Activated T-cell treated with anti-CD3 and anti-CD28 coated beads for 24 hours (primary cell): Measurements from ENCODE around the gene GPHN.

Experiments
- DNase-seq: peaks from one replicate; pipeline ENCODE4 v3.0.0-alpha.2; 2020; ENCODE audit warnings: low read depth

Gene GPHN

GRCh38 chr14:66507722-66508546 is at the start of gene GPHN:
Gene GPHN (plus strand): TSS chr14:66508147.
- DNase-seq, result peak; percentile 86

GRCh38 chr14:66459603-66460002 is 48.3 kb upstream of the GPHN start:
- no peak for DNase-seq

GRCh38 chr14:66464261-66464660 is 43.7 kb upstream of the GPHN start:
- DNase-seq, result no peak

GRCh38 chr14:66468778-66469367 is 39.1 kb upstream of the GPHN start:
- DNase-seq, result no peak

- DNase-seq, result no peak
These were observed 36.4 kb upstream of the GPHN start for GRCh38 chr14:66471584-66471983.

GRCh38 chr14:66472251-66472650 is 35.7 kb upstream of the GPHN start:
- DNase-seq, result no peak

GRCh38 chr14:66473223-66473622 is 34.7 kb upstream of the GPHN start:
- no peak for DNase-seq

GRCh38 chr14:66476964-66477363 is 31.0 kb upstream of the GPHN start:
- DNase-seq, result no peak

GRCh38 chr14:66477567-66477966 is 30.4 kb upstream of the GPHN start:
- DNase-seq, result no peak

- no peak for DNase-seq
These were observed 25.1 kb upstream of the GPHN start for GRCh38 chr14:66482873-66483272.

- DNase-seq, result no peak
These were observed 24.6 kb upstream of the GPHN start for GRCh38 chr14:66483322-66483721.

- no peak for DNase-seq
These were observed 22.9 kb upstream of the GPHN start for GRCh38 chr14:66485029-66485428.

- no peak for DNase-seq
These were observed 22.0 kb upstream of the GPHN start, which contains the start of gene CCDC196 for GRCh38 chr14:66485910-66486421. Gene CCDC196 (plus strand): TSS chr14:66486371. CDS start chr14:66486503, 132 bp downstream.

GRCh38 chr14:66487164-66487563 is 20.8 kb upstream of the GPHN start:
- no peak for DNase-seq

GRCh38 chr14:66490143-66491111 is 17.5 kb upstream of the GPHN start:
- no peak for DNase-seq

- no peak for DNase-seq
These were observed 14.2 kb upstream of the GPHN start for GRCh38 chr14:66493750-66494149.

- no peak for DNase-seq
These were observed 12.5 kb upstream of the GPHN start for GRCh38 chr14:66495218-66496098.

- DNase-seq, result no peak
These were observed 11.6 kb upstream of the GPHN start for GRCh38 chr14:66496188-66496807.

GRCh38 chr14:66496911-66497310 is 11.0 kb upstream of the GPHN start:
- no peak for DNase-seq

GRCh38 chr14:66498311-66498710 is 9.6 kb upstream of the GPHN start:
- no peak for DNase-seq

GRCh38 chr14:66501592-66501991 is 6.4 kb upstream of the GPHN start:
- DNase-seq, result no peak
